GM19463 (cell line): ENCODE data around the gene MAN1C1.

Source experiments
- ATAC-seq: cut with Tn5 transposase; IDR thresholded peaks from one replicate; pipeline ENCODE4 v1.9.1; 2021; ENCODE audit warnings: mild to moderate bottlenecking, moderate library complexity; ENCODE audit not compliant: unreplicated experiment

MAN1C1 gene

GRCh38 chr1:25613091-25613490, 3.5 kb upstream of the MAN1C1 start:
- no peak for ATAC-seq

- ATAC-seq: no peak
These were observed 2.0 kb upstream of the MAN1C1 start for GRCh38 chr1:25614501-25615171.

- no peak for ATAC-seq
These were observed 1.4 kb upstream of the MAN1C1 start for GRCh38 chr1:25615172-25615541.

GRCh38 chr1:25615563-25616094, 962 bp upstream of the MAN1C1 start:
- ATAC-seq: no peak

GRCh38 chr1:25616987-25617624, 515 bp downstream of the MAN1C1 start:
- ATAC-seq: no peak

- no peak for ATAC-seq
These were observed 1.2 kb downstream of the MAN1C1 start for GRCh38 chr1:25617625-25618432.

- no peak for ATAC-seq
These were observed 1.8 kb downstream of the MAN1C1 start for GRCh38 chr1:25618433-25618808.

GRCh38 chr1:25619101-25619890, 2.7 kb downstream of the MAN1C1 start:
- ATAC-seq: no peak

GRCh38 chr1:25620211-25620610, 3.6 kb downstream of the MAN1C1 start:
- no peak for ATAC-seq

- no peak for ATAC-seq
These were observed 4.2 kb downstream of the MAN1C1 start for GRCh38 chr1:25620701-25621350.

- ATAC-seq: no peak
These were observed 5.3 kb downstream of the MAN1C1 start for GRCh38 chr1:25621876-25622275.

- ATAC-seq: no peak
These were observed 5.9 kb downstream of the MAN1C1 start for GRCh38 chr1:25622531-25622930.

- ATAC-seq: no peak
These were observed 6.4 kb downstream of the MAN1C1 start for GRCh38 chr1:25623007-25623406.

- ATAC-seq: no peak
These were observed 7.1 kb downstream of the MAN1C1 start for GRCh38 chr1:25623731-25624130.

GRCh38 chr1:25624156-25624555, 7.6 kb downstream of the MAN1C1 start:
- no peak for ATAC-seq

- ATAC-seq: no peak
These were observed 8.0 kb downstream of the MAN1C1 start for GRCh38 chr1:25624604-25625003.

GRCh38 chr1:25626018-25626417, 9.4 kb downstream of the MAN1C1 start:
- ATAC-seq: no peak

GRCh38 chr1:25628741-25629421, 12.3 kb downstream of the MAN1C1 start:
- no peak for ATAC-seq

- ATAC-seq: no peak
These were observed 13.2 kb downstream of the MAN1C1 start for GRCh38 chr1:25629836-25630235.
